ENCODE data around the gene ECM2.

Gene ECM2

GRCh38 chr9:92499701-92500100, 36.1 kb downstream of the ECM2 start:
- DNase-seq = no peak

- peak; percentile 44 for DNase-seq
These were observed 39.2 kb downstream of the ECM2 start for GRCh38 chr9:92496396-92497176.

DNA sequence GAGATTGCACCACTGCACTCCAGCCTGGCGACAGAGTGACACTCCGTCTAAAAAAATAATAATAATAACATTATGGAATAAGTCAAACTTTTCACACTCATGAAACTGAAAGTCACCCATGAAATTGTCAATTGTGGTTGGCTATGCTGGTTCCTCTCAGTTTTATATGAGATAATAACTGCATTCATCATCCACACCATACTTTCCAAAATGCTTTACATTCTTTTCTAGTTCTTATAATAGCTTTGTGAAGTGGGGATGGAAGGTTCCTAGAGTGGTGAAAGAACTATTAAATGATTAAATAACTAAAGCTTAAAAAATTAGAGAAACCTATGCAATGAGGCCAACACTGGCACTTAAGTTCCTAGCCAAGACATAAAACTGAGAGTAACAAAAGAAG, 40.9 kb downstream of the ECM2 start:
- peak; percentile 63 for DNase-seq

- no peak for DNase-seq
These were observed 41.9 kb downstream of the ECM2 start for GRCh38 chr9:92493749-92494387.

DNA sequence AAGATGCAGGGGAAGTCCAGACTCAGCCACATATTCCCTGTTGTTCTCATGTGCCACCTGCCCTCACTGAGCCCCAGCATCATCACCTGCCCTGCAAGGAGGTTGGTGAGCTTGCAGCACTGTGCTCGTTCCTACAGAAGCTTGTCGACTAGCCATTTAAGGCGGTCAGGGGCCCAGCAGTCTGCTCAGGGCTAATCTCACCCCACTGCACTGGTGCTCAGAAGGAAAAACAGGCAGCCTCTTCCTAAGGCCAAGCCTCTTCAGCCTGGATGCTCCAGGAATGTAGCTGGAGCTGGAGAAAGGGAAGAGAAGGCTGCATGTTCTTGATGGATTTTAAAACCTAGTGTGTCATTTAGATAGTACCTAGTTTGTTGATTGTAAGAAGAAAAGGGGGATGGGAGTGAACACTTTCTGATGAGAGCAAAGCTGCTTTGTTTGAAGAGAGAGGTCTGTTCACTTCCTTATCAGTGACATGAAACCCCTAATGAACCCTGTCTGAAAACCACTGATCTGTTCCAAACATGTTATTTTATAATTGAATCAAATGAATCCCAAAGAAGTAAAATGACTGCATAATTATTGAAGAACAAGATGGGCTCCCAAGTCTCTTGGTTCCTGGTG, 42.9 kb downstream of the ECM2 start:
- no peak for DNase-seq

DNA sequence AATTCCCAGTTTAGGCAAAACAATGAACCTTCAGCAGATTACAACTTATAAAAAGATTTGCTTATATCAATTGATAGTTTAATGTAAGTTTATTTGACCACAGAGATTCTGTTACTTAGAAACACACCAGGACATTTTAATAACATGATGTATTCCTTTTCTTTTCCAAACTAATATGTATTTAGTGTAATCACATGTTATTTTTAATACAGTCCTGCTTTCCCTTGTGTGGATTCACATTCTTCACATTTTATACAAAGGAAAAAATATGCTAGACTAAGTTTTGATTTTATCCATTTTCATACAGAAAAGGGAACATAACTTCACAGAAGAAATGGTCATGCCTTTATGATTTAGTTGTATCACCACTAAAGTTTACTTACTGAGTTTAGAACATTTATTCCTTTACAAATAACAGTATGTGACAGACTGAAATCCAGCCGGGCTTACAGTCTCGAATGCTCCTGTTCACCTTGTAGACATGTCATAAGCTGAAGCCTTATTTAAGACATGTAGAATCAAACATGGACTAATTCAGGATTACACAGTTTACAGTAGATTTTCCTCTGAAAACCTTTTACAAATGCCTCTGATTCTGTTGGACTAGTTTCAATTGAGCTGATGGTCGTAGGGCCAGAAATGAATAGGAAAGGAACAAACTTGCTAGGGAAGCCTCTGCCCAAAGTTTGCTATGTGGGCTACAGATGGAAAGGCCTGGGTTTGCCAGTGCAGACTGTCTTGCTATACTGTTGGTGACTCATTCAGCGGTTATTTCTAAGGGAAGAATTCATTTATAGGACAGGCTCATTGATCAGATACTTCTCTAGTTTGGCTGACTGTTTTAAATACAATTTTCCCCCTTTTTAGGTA, 46.9 kb downstream of the ECM2 start:
- DNase-seq = peak; percentile 61

DNA sequence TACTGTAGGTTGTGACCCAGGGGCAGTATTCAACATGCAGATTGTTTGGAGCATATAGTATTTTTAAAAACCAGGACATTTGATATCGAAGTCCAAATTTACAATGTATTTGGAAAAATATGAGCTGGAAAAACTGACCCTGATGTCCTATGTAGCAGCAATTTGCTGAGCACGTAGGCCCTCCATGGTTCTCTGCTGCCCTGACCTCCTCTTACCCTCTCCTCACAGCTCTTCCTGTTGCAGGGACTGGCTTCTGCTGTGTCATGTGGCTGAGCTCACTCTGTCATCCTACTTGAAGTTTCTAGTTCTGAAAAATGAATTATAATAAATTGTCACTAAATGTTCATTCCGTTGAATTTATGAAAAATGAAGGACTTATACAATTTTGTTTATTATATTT, 49.4 kb downstream of the ECM2 start:
- no peak for DNase-seq

GRCh38 chr9:92484563-92484962, 51.2 kb downstream of the ECM2 start:
- DNase-seq = no peak

DNA sequence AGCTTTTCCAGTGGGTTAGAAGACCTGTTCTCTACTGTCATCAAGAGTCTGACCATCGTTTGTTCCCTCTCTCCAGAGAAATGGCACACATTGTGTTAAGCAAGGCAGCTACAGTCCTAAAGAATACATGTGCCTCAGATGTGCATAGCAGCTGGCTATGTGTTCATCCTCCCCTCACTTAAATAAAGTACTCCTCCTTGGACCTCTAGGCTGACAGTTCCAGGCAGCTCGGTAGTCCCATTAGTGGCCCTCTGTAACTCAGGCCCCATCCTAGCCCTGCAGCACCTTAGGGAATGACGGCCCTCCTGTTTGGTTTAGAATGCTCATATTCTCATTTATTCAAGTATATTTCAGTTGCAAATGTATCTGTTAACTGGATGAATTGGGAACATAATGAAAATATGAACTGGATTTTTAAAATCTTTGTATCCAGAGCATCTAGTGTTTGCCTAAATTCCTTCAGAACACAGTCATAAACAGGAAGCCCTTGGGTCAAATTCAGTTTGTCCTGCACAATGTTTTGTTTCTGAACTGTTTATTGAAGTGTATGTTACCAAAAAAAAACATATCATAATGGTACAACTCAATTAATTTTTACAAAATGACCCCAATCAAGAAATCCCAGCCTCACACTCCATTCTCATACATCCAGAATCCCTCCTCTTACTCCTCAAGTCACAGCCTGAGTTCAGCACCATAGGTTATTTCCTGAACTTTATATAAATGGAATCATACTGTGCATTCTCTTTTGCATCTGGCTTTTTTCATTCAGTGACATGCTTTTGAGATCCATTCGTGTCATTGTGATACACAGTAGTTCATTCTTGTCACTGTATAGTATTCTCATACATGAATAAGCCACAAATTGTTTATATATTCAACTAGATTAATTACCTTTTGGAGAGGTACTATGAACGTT, 51.9 kb downstream of the ECM2 start:
- DNase-seq = no peak

GRCh38 chr9:92482805-92483204, 53.0 kb downstream of the ECM2 start:
- DNase-seq = no peak

- DNase-seq = peak; percentile 79
These were observed 53.5 kb downstream of the ECM2 start, which contains the start of gene ASPN for GRCh38 chr9:92482329-92482728. Gene ASPN, minus strand, starts transcription at chr9:92482506.

DNA sequence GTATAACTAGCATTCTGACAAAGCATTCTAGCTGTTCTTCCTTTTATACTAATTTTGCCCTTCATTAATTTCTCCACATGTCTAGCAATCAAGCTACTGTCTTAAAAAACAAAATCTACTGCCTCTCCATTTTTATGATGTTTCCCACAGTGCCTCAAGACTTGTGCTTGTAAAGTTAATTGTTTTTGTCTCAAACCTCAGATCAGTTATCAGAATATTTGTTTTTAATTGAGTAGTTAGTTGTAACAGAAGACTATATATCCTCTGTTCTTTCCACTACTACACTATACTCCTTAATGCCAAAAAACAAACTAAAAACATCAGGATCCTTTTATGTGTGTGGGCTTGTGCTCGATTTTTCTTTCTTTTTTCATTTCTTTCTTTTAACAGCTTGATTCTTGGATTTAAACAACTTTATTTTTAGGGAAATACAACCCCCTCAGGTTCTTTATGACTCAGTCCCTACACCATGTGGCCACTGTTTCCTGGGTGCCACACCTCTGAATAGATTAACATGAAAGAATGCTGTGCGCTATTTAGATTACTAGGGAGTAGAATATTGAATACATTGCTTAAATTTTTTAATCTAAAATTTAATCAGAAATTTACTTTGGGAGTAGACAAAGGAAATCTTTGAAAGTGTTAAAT, 54.7 kb downstream of the ECM2 start:
- no peak for DNase-seq

DNA sequence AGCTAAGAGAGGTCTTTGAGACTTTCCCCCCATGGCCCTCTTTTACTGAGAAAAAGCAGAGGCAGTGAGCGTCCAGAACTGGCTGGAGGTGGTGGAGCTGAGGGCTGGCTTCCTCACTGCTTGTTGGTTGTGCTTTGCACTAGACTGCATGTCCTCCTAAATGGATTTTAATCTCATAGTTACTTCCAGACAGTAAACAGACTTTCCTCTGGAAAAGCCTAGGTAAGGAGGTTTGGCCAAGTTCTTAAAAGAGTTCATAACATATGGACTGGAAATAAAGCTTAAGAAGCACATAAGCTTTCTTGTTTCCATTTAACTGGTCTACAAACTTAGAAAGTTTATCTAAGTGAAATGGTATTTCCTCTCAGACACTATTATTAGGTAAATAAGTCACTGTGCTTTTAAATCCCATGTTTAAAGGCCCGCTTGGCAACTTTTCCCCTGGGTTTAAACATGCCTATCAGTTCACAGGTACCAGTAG, 55.5 kb downstream of the ECM2 start:
- DNase-seq = peak; percentile 23

GRCh38 chr9:92479346-92479745, 56.4 kb downstream of the ECM2 start:
- DNase-seq = no peak

DNA sequence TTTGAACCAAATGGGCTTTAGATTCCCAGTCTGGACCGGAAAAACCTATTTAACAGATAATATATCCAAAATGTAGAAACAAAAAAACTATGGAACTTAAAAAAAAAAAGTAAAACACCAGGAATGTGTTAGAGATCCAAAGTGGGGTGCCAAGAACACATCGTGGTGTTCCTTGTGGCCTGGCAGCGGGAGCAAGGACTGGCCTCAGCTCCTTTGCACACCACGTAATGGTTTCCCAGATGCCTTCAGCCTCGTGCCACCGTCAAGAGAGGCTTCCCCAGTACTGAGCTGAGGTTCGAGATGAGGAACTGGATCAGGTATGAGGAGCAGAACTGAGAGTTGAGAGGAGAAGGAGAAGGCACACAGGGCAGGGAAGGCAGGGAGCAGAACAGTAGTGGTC, 57.0 kb downstream of the ECM2 start:
- DNase-seq = no peak

GRCh38 chr9:92476962-92477361, 58.8 kb downstream of the ECM2 start:
- no peak for DNase-seq

- no peak for DNase-seq
These were observed 61.2 kb downstream of the ECM2 start for GRCh38 chr9:92474587-92474986.

GRCh38 chr9:92468206-92468605, 67.6 kb downstream of the ECM2 start:
- DNase-seq = peak; percentile 68

DNA sequence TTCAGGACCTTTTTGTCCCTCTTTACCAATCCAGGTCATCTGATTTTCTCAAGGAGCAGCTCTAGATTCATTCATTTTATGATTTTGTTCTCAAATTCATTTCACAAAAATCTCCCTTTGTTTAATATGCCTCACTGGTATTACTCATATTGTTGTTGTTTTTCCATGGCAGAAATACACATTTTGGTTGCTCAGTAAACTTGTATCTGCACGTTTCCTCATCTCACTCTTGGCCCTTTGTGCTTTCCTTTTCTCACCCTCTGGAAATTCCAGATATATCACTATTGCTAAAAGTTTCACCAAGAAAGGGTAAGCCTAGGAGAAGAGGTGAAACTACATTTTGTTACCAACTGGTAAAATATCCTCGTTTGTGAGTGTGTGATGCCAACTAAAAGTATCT, 68.3 kb downstream of the ECM2 start:
- no peak for DNase-seq

- DNase-seq = no peak
These were observed 68.7 kb downstream of the ECM2 start for GRCh38 chr9:92467041-92467440.

GRCh38 chr9:92463984-92464383, 71.8 kb downstream of the ECM2 start:
- DNase-seq = peak; percentile 93
